Limb (tissue), 2 donors: ENCODE data around the gene FBLN1.
A peak's percentile ranks its signal among the peaks of the same experiment; 100 is the strongest.
"Not testable (repeated sequence)": the region's sequence is repeated elsewhere in the genome, so short reads cannot be mapped to it uniquely, and the experiment has no call there.

Experiments used
- DNase-seq, 2 donors: peaks; one replicate each; pipeline ENCODE4 v3.0.0-alpha.2; 2016; ENCODE audit errors: extremely low spot score in 2 of 2

FBLN1 gene

GRCh38 chr22:45584621-45585436, 82.1 kb downstream of the FBLN1 start:
- no peak for DNase-seq

DNA sequence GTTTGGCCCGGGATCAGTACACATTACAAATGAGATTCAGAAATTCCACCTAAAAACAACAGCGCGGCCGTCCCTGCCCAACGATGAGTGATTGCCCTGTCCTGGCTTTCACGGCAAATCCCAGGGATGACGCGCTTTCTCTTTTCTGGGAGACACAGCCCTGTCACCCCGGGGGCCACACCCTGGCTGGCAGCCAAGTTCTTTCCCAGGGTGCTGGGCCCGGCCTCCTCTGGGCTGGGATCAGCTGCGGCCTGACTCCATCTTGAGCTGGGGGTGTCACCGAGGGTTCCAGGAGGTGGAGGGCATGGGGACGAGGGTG, 82.7 kb downstream of the FBLN1 start:
- DNase-seq: peak in 1 of 2 donors; percentile 54

- DNase-seq: no peak
Measured at GRCh38 chr22:45585946-45586540, 83.4 kb downstream of the FBLN1 start.

DNA sequence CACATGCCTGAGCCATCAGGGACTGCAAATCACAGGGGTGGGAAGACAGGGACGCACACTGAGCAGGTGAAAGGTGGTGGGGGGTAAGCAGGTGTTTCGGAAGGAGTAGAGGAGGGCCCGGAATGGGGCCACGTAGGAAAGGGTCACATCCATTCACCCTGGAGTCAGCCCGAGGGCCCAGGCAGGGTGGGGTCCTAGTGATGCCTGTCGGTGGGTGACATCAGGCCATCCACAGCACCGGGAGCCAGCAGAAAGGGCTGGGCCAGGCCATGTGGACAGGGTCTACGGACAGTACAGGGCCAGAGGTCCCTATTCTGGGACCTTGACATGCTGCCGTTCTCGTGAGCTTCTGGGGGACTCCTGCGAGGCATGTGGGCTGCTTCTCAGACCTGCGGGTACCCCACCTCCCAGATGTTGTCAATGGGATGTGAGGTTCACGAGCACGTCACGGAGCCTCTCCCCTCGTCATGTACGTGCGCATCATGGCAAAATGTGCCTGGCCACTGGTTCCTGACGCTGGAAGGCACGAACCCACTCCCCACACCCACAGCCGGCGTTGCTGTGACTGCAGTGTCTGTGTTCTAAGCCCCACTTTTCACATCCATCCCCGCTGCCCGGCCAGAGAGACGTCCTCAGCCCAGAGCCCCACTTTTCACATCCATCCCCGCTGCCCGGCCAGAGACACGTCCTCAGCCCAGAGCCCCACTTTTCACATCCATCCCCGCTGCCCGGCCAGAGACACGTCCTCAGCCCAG, 84.1 kb downstream of the FBLN1 start:
- no peak for DNase-seq

- no peak for DNase-seq
Measured at GRCh38 chr22:45587638-45588505, 85.2 kb downstream of the FBLN1 start.

DNA sequence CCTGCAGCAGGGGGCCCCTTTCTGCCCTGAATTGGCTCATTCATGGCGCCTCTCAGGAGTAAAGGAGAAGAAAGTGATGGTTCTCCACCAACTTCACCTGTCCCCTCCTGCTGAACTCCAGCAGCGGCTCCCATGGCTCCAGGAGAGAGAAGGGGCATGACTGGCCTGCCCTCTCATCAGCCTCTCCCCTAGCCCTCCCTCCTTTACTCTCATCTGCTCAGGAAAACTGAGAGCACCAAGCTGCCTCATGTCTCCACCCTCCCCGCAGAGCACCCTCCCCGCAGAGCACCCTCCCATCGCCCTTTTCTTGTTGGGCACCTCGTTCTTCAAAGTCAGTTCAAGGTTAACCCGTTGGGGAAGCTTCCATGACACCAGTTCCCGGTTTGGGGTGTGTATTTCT, 86.9 kb downstream of the FBLN1 start:
- no peak for DNase-seq

DNA sequence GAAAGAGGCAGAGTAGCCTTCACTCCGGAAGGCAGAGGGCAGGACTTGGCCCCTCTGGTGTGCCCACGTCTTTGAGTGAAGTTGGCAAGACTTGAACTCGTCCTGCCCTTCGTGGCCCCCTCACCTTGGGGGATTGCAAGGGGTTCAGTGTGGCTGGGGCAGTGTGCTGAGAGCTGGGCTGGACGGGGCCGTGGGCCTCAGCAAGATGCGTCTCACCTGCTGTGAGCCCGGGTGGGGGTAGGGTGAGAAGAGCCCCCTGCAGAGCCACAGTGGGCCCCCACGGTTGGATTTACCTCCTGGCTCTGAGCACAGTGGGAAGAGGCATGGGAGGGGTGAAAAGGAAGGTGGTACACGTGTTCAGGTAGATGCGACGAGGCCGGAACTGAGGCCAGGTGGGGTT, 87.6 kb downstream of the FBLN1 start:
- DNase-seq: no peak

DNA sequence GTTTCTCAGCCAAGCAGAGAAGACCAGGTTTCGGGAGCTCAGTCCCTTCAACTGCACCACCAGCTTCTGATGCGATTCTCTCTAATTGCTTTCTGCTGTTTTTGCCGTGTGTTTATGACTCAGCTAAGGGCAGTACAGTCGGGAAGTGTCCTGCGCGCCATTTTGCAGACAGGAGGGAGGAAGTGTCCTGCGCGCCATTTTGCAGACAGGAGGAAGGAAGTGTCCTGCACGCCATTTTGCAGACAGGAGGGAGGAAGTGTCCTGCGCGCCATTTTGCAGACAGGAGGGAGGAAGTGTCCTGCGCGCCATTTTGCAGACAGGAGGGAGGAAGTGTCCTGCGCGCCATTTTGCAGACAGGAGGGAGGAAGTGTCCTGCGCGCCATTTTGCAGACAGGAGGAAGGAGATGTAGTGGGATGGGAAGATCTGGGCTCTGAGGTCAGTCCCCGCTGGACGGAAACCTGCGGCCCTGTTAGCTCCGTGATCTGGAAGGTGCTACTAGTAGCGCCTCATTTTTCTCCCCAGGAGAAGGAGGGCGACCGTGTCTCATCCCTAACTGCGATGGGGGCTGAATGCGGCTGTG, 89.0 kb downstream of the FBLN1 start:
- DNase-seq: not testable (repeated sequence)

DNA sequence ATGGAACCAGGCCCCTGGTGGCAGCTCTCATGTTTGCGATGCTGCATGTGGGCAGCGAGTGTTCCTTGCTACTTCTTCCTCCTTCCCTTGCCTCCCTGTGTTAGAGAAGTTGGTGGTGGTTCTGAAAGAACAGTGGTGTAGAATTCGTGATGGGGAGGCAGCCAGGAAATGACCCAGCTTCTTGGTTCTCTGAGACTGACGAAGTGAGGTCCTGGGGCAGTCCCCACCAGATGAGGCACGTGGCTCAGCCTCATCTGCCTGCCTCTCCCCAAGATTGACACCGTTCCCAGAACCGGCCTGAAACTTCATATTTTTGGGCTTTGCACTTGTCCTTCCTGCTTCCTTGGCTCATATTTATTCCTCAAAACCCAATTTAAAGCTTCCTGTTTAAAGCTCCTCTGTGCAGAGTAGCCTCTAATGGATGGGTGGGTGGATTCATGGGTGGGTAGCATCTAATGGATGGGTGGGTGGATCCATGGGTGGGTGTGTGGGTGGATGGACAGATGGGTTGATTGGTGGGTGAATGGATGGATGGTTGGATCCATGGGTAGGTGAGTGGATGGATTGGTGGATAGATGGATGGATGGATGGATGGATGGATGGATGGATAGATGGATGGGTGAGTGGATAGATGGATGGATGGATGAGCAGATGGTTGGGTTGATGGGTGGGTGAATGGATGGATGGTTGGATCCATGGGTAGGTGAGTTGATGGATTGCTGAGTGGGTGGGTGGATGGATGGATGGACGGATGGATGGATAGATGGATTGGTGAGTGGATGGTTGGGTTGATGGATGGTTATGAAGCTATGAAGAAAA, 91.6 kb downstream of the FBLN1 start:
- DNase-seq: no peak

- no peak for DNase-seq
Measured at GRCh38 chr22:45597460-45598192, 94.9 kb downstream of the FBLN1 start.

GRCh38 chr22:45598596-45599217, 96.0 kb downstream of the FBLN1 start:
- DNase-seq: no peak

DNA sequence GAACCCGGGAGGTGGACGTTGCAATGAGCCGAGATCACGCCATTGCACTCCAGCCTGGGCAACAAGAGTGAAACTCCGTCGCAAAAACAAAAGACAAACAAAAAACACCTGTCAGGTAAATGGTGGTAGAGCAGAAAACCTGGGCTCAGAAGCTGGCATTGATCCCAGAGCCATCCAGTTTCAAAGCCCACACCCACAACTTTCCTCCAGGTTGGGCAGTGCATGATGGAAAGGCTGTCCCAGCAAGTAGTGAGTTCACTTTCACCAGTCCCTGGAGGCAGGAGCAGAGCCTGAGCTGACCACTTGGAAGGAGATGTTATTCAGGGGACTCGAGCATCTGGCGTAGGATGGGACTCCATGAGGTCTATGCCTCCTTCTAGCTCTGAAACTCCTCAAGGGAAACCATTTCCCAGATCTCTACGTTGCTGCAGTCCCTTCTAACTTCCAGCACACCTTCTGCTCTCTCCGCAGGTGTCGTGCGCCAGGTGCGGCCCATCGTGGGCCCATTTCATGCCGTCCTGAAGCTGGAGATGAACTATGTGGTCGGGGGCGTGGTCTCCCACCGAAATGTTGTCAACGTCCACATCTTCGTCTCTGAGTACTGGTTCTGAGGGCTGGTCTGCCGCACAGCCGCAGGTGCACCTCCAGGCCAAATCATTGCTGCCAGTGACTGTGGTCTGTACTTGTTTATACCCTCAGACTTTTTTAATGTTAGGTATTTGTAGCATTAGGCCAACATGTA, 97.3 kb downstream of the FBLN1 start:
- peak in 1 of 2 donors; percentile 20 for DNase-seq

DNA sequence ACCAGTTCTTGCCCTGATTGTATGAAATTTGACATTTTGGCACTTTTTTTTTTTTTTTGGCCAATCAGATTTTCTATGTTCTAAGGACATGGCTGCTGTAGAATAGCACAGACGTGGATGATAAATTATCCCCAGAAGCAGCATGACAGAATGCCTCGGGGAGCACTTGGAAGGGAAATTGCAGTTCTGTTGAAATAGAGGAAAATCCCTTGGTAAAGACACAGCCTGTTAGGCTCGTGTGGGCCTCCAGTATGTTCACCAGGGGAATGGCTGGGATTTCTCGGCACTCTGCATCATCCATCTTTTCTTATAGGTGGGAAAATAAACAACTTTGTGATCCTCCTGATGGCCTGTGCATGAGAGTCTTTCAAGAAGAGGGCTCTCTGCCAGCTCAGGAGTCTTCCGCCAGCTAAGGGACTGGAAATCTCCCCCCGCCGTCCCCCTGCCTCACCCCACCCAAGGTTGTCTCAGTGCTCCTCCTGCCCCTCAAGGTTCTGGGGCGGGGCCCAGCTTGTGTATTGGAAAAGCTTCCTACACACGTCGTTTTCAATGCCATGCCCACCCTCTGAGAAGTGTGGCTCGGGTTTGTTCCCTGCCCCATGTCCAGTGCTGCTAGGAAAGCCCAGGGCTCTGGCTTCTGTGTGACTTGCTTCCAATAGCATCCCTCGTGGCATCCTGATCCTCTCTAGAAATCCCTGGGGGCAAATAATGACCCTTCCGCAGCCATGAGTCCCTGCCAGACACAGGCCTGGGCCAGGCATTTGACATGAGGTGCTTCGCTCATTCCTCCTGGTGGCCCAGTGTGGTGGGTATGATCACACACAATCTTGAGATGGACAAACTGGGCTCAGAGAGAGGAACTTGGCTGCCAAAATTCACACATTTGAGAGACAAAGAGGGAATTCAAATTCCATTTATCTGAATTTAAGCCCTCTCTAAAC, 98.4 kb downstream of the FBLN1 start:
- DNase-seq: no peak

DNA sequence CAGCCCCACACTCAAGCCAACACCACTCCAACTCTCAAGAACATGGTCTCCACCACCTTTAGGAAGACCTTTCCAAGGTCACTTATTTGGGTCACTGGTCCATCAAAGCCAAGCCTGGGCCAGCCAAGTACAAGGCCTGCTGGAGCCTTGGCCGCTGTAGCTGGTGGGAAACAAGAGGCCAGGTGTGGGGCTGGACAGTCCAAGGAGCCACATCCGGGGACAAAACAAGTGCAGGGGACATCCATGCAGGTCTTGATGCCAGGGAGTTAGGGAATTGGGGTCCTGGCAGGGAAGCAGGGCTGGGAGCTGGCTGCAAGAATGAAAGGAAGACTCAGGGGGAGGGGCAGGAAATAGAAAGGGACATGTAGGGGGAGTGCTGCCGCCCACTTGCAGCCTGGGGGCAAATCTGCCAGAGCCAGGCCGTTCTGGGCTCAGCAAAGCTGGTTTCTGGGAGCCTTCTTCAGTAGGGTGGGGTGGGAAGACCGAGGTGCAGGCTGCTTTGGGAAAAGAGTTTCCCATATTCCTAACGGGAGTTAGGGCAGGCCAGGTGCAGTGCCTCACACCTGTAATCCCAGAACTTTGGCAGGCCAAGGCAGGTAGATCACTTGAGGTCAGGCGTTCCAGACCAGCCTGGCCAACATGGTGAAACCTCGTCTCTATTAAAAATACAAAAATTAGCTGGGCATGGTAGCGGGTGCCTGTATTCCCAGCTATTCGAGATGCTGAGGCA, 99.5 kb downstream of the FBLN1 start:
- DNase-seq: no peak

DNA sequence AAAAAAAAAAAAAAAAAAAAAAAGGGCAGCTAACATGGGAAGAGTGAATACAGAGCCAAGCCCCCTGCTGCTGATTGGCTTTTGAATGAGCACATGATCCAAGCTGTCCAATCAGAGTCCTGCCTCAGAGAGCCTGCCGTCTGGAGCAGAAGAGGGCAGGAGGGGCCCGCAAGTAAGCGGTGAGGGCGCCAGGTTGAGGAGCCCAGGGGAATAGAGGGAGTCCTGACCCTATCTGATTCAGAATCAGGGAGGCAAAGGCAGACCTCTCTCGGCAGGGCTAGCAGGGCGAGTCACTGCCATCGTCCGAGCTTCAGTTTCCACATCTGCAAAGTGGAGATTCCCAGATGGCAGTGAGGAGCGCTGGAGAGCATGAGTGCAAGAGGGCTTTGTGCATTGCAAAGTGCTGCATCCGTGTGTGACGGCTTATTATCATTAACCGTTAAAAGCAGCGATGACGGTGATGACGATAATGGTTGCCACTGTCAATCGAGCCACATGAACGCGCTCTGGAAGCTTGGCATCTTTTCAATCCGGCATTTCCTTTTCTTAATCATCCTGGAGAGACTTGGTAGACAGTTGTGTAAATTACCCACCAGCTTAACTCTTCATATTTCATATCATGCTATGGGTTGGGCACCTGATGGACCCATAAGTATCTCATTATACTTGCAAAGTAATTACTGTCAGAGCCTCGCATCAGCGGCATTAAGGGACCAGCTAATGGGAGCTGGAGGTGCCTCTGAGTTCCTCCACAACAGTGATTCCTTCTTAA, 100.3 kb downstream of the FBLN1 start:
- no peak for DNase-seq

- DNase-seq: no peak
Measured at GRCh38 chr22:45603619-45604018, 100.9 kb downstream of the FBLN1 start.
